Thoracic aorta (tissue), 2 donors: ENCODE measurements around the gene UGGT1. TPM values are rescaled to one million over a fixed set of nuclear protein-coding genes. Genes with fewer than 3 reads are reported as not detected.

Source experiments
- ATAC-seq: fragments of 150-250 bp; one replicate; pipeline ENCODE4 v1.8.0; 2017; ENCODE audit warnings: low read depth; ENCODE audit not compliant: insufficient number of reproducible peaks, low FRiP score
- DNase-seq: peaks from one replicate; pipeline ENCODE4 v3.0.0-alpha.2; 2020; ENCODE audit warnings: low spot score
- H3K27ac ChIP-seq, 2 donors: fragments of 200-600 bp; sonication (generic); 1 replicate in 1 of 2; 2 replicates in 1 of 2; pipeline ENCODE4 v1.5.1; 2016; ENCODE audit warnings: mild to moderate bottlenecking in 2 of 2, moderate library complexity in 2 of 2
- H3K27me3 ChIP-seq: fragments of 200-600 bp; sonication (generic); replicated peaks from 2 replicates; pipeline ENCODE4 v1.6.0; 2016; ENCODE audit warnings: mild to moderate bottlenecking; ENCODE audit not compliant: insufficient read depth
- H3K36me3 ChIP-seq: fragments of 200-600 bp; sonication (generic); one replicate; pipeline ENCODE4 v1.5.1; 2016
- H3K4me1 ChIP-seq, 2 donors: fragments of 200-600 bp; sonication (generic); 1 replicate in 1 of 2; 2 replicates in 1 of 2; pipeline versions ENCODE4 v1.5.1 to v1.6.0; 2016; ENCODE audit warnings: low read depth in 2 of 2, mild to moderate bottlenecking in 1 of 2; ENCODE audit not compliant: control insufficient read depth in 1 of 2
- H3K4me3 ChIP-seq: fragments of 200-600 bp; sonication (generic); 2 replicates; pipeline ENCODE4 v1.5.1; 2016; ENCODE audit warnings: mild to moderate bottlenecking
- H3K9me3 ChIP-seq: fragments of 200-600 bp; sonication (generic); 2 replicates; pipeline ENCODE4 v1.5.1; 2016
- CTCF ChIP-seq: fragments of 200-600 bp; sonication (generic); IDR thresholded peaks from one replicate; pipeline ENCODE4 v1.5.1; 2019; ENCODE audit warnings: antibody characterized with exemption
- total RNA-seq, 2 donors: library from RNA; depleted of rRNA; stranded (reverse); fragments of >200 nt; gene quantifications; one replicate each; pipeline versions ENCODE4 v1.1.0 to v1.2.3, GENCODE V29; 2016

UGGT1 gene
- total RNA-seq, 2 donors from 2014 or later: 71.3 to 86.2 TPM

DNA sequence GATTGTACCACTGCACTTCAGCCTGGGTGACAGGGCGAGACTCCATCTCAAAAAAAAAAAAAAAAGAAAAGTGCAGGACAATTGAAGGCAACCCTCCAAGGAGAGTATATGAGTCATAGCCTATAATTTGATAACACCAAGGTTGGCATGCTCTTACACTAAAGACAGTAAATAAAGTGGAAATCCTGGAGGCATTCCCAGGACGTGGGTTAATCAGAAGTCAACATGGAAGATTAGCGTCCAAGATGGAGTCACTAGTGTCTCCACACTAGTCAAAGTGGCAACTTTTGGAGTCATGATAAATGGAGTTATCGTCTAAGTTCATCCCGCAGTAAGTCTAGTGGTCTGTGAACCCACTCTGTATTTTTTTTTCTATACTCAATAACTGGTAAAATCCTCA lies 21.2 kb upstream of the UGGT1 start:
- no peak for DNase-seq
- no peaks in the 10 kb centered on the region for H3K36me3 ChIP-seq
- no peak for ATAC-seq
- H3K9me3 ChIP-seq: no peaks in the 10 kb centered on the region
- no peak overlapping the region for H3K4me3 ChIP-seq
- TF ChIP-seq CTCF: no peak
- H3K4me1 ChIP-seq: no peaks in the 10 kb centered on the region
- H3K27me3 ChIP-seq: no peaks in the 10 kb centered on the region
- no peak overlapping the region for H3K27ac ChIP-seq

DNA sequence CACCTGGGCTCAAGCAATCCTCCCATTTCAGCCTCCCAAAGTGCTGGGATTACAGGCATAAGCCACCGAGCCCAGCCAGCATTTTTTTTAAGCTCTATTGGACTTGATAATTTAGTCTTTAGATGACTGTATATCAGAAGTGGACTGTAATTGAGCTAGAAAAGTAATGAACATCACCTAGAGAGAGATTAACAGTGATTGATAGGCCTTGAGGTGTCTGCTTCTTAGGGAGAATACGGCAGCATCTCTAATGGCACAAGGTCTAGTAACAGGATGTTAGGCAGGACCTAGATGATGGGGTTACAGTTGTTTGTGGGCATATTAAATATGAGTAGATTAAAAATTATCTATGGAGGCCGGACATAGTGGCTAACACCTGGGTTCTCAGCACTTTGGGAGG lies 17.7 kb upstream of the UGGT1 start:
- DNase-seq (no peak), ATAC-seq (no peak)
- Histone ChIP-seq H3K9me3 (no peaks in the 10 kb centered on the region), H3K4me1 (no peaks in the 10 kb centered on the region), H3K4me3 (no peak overlapping the region), H3K27ac (no peak overlapping the region), H3K36me3 (no peaks in the 10 kb centered on the region), H3K27me3 (no peaks in the 10 kb centered on the region)
- TF ChIP-seq CTCF: no peak

DNA sequence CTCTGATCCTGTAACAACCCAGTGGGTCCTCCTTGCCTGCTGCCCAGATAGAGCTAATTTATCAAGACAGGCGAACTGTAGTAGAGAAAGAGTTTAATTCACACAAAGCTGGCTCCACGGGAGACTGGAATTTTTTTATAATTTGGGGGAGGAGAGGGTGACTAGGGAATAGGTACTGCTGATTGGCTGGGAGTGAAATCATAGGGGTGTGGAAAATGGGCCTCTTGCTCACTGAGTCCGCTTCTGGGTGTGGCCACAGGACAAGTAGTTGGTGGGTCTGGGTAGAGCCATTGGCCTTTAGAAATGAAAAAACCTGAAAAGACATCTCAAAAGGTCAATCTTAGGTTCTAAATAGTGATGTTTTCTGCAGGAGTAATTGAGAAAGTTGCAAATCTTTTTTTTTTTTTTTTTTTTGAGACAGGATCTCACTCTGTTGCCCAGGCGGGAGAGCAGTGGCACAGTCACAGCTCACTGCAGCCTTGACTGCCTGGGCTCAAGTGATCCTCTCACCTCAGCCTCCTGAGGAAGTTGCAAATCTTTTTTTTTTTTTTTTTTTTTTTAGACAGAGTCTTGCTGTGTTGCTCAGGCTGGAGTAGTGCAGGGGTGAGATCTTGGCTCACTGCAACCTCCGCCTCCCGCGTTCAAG lies 14.4 kb upstream of the UGGT1 start:
- Histone ChIP-seq H3K4me3 (no peak overlapping the region), H3K4me1 (no peaks in the 10 kb centered on the region), H3K36me3 (no peaks in the 10 kb centered on the region), H3K27ac (no peak overlapping the region), H3K27me3 (no peaks in the 10 kb centered on the region), H3K9me3 (no peaks in the 10 kb centered on the region)
- ATAC-seq (no peak), DNase-seq (no peak)
- TF ChIP-seq CTCF: no peak

DNA sequence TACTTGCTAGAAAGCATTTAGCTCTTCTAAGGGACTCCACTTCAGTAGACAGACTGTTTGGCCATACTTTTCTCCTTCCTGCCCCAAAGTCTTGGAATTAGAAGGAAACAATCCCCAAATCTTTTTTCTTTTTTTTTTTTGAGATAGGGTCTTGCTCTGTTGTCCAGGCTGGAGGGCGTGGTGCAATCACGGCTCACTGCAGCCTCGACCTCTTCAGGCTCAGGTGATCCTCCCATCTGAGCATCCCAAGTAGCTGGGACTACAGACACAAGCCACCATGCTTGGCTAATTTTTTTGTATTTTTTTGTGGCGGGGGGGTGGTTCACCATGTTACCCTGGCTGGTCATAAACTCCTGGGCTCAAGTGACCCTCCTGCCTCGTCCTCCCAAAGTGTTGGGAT lies 6.2 kb upstream of the UGGT1 start:
- Histone ChIP-seq H3K4me1 (no peaks in the 10 kb centered on the region), H3K9me3 (no peaks in the 10 kb centered on the region), H3K4me3 (no peak overlapping the region), H3K36me3 (no peaks in the 10 kb centered on the region), H3K27me3 (no peaks in the 10 kb centered on the region), H3K27ac (no peak overlapping the region)
- ATAC-seq: no peak
- no peak for TF ChIP-seq CTCF
- DNase-seq: no peak

DNA sequence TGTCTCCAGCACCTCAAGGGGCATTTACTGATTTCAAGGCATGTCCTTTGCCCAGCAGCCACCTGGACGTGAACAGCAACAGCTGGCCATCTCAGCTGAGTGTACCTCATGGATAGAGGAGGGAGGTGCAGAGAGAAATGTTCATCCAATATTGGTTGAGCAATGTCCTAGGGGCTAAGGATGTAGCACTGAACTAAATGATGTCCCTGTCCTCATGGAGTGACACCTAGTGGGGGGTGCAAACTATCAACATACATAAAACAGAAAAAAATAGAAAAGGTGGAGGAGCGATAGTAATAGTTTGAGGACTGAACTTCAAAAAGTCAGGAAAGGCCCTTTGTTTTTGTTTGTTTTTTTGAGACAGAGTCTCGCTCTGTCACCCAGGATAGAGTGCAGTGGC lies 4.8 kb upstream of the UGGT1 start:
- ATAC-seq (no peak), DNase-seq (no peak)
- H3K27ac ChIP-seq: no peak overlapping the region
- no peak overlapping the region for H3K4me3 ChIP-seq
- H3K9me3 ChIP-seq: no peaks in the 10 kb centered on the region
- no peaks in the 10 kb centered on the region for H3K36me3 ChIP-seq
- no peak for TF ChIP-seq CTCF
- H3K4me1 ChIP-seq: no peaks in the 10 kb centered on the region
- H3K27me3 ChIP-seq: no peaks in the 10 kb centered on the region
